Measurements from ENCODE around the gene TESPA1. TPM values are rescaled to one million over a fixed set of nuclear protein-coding genes. Genes with fewer than 3 reads are reported as not detected.

The TESPA1 gene
- total and polyA plus RNA-seq, 2 experiments from 2014 or later = 0.34 TPM; not detected in 1

DNA sequence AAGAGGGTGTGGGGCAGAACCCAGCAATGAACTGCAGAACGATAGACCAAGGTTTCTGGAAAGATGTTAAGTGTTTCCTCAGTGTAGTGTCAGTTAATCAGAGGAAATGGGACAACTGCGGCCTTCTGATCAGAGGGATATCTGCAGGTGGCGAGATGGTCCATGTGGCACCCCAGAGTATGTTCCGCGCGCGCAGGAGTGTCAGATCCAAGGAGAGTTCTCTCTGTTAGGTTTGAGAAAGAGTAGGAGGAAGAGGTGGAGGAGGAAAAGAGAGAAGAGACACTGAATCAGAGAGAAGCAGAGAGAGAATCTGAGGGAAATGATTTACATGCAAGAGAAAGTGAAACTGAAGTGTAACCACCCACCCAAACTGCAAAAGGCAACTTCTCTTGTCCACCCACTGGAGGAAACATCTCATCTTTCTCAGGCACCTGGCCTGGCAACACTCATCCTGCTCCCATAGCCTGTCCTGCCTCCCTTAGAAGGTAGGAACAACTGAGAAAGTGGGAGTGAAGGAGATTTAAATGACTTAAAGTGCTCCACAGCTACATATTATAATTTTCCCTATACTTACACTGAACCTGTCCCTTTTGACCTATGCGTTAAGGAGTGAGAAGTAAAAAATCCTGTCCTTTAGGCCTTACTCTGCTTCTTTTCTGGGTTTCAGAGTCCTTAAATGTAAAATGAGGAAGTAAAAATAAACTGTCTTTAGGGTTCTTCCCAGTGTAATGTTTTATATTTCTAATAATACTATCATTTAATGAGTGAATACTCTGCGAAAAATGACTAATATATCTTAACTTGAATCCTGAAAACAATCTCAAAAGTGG lies 6.8 kb upstream of the TESPA1 start:
- DNase-seq (ENCODE audit: low spot score) (no peak), ATAC-seq (no peak)
- no peaks in the 10 kb centered on the region for H3K79me2 ChIP-seq (replicated peaks; ENCODE audit: insufficient read depth)
- Mint-ChIP-seq H3K27ac (no peak overlapping the region), H3K9me3 (no peaks in the 10 kb centered on the region; the same call in 2 of the 3 replicates), H3K4me1 (peaks cover 4% of the 10 kb centered on the region), H3K36me3 (ENCODE audit: low read depth) (no peaks in the 10 kb centered on the region; the same call in 2 of the 3 replicates), H3K4me3 (no peak overlapping the region), H3K27me3 (ENCODE audit: insufficient read depth, low read depth, poor library complexity) (peaks cover 2% of the 10 kb centered on the region)
- H3K4me2 ChIP-seq = no peak overlapping the region
- H3K4me1 ChIP-seq (ENCODE audit: insufficient read depth) = no peaks in the 10 kb centered on the region
- H2AFZ ChIP-seq = no peak overlapping the region; the same call in 1 of the 2 replicates
- H3K36me3 ChIP-seq (ENCODE audit: insufficient read depth) = no peaks in the 10 kb centered on the region
- H3K9me2 ChIP-seq (ENCODE audit: insufficient read depth) = no peaks in the 10 kb centered on the region
- TF ChIP-seq, protein P1, sequence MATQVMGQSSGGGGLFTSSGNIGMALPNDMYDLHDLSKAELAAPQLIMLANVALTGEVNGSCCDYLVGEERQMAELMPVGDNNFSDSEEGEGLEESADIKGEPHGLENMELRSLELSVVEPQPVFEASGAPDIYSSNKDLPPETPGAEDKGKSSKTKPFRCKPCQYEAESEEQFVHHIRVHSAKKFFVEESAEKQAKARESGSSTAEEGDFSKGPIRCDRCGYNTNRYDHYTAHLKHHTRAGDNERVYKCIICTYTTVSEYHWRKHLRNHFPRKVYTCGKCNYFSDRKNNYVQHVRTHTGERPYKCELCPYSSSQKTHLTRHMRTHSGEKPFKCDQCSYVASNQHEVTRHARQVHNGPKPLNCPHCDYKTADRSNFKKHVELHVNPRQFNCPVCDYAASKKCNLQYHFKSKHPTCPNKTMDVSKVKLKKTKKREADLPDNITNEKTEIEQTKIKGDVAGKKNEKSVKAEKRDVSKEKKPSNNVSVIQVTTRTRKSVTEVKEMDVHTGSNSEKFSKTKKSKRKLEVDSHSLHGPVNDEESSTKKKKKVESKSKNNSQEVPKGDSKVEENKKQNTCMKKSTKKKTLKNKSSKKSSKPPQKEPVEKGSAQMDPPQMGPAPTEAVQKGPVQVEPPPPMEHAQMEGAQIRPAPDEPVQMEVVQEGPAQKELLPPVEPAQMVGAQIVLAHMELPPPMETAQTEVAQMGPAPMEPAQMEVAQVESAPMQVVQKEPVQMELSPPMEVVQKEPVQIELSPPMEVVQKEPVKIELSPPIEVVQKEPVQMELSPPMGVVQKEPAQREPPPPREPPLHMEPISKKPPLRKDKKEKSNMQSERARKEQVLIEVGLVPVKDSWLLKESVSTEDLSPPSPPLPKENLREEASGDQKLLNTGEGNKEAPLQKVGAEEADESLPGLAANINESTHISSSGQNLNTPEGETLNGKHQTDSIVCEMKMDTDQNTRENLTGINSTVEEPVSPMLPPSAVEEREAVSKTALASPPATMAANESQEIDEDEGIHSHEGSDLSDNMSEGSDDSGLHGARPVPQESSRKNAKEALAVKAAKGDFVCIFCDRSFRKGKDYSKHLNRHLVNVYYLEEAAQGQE (IDR thresholded peaks at IDR 0.05; ENCODE audit: unreplicated experiment) = no peak
- TF ChIP-seq, protein P2, sequence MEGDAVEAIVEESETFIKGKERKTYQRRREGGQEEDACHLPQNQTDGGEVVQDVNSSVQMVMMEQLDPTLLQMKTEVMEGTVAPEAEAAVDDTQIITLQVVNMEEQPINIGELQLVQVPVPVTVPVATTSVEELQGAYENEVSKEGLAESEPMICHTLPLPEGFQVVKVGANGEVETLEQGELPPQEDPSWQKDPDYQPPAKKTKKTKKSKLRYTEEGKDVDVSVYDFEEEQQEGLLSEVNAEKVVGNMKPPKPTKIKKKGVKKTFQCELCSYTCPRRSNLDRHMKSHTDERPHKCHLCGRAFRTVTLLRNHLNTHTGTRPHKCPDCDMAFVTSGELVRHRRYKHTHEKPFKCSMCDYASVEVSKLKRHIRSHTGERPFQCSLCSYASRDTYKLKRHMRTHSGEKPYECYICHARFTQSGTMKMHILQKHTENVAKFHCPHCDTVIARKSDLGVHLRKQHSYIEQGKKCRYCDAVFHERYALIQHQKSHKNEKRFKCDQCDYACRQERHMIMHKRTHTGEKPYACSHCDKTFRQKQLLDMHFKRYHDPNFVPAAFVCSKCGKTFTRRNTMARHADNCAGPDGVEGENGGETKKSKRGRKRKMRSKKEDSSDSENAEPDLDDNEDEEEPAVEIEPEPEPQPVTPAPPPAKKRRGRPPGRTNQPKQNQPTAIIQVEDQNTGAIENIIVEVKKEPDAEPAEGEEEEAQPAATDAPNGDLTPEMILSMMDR (conservative IDR thresholded peaks at IDR 0.05; ENCODE audit: low read depth in 2 of 2) = no peak
- no peaks in the 10 kb centered on the region for H4K20me1 ChIP-seq (replicated peaks; ENCODE audit: insufficient read depth)
- no peaks in the 10 kb centered on the region for H3K27me3 ChIP-seq (ENCODE audit: insufficient read depth)
- no peak overlapping the region for H3K4me3 ChIP-seq
- no peak overlapping the region for H3K27ac ChIP-seq (ENCODE audit: low read depth)
- H3F3A ChIP-seq (replicated peaks; ENCODE audit: low read depth) = no peaks in the 10 kb centered on the region

DNA sequence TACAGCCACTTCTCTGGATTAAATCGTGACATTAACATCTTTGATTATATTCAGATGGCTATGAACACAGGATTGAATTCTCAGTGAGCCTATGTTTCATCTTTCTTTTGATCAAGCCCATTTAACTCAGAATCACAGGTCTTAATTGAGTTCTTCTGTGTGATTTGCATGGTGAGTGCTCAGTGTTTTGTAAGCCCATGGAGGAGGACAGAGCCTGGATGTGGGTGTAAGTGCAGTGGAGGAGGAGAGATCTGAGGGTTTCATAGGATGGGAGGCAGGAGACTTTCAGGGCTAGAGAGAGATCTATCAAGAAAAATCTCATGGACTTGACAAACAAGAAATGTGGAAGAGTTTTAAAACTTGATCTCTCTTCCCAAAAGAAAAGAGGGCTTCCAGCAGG lies 5.3 kb upstream of the TESPA1 start:
- Histone ChIP-seq H3K79me2 (replicated peaks; ENCODE audit: insufficient read depth) (no peaks in the 10 kb centered on the region), H3K36me3 (ENCODE audit: insufficient read depth) (no peaks in the 10 kb centered on the region), H3K4me1 (ENCODE audit: insufficient read depth) (no peaks in the 10 kb centered on the region), H3K27ac (ENCODE audit: low read depth) (no peak overlapping the region), H3K27me3 (ENCODE audit: insufficient read depth) (no peaks in the 10 kb centered on the region), H3K4me3 (no peak overlapping the region), H3F3A (replicated peaks; ENCODE audit: low read depth) (no peaks in the 10 kb centered on the region), H4K20me1 (replicated peaks; ENCODE audit: insufficient read depth) (no peaks in the 10 kb centered on the region), H2AFZ (no peak overlapping the region), H3K4me2 (no peak overlapping the region), H3K9me2 (ENCODE audit: insufficient read depth) (no peaks in the 10 kb centered on the region)
- Mint-ChIP-seq H3K9me3 (no peaks in the 10 kb centered on the region), H3K36me3 (ENCODE audit: low read depth) (no peaks in the 10 kb centered on the region), H3K27ac (no peak overlapping the region), H3K4me3 (no peak overlapping the region), H3K27me3 (ENCODE audit: insufficient read depth, low read depth, poor library complexity) (peaks cover 2% of the 10 kb centered on the region), H3K4me1 (no peaks in the 10 kb centered on the region)
- DNase-seq (ENCODE audit: low spot score) = no peak
- ATAC-seq = no peak
- TF ChIP-seq EZH2phosphoT487 (IDR thresholded peaks at IDR 0.05; ENCODE audit: unreplicated experiment) (no peak), JUNB (IDR thresholded peaks at IDR 0.05; ENCODE audit: unreplicated experiment) (no peak), CREB1 (CRISPR knock-in tag; IDR thresholded peaks at IDR 0.05; ENCODE audit: low read depth) (no peak), ZNF331 (CRISPR knock-in tag; IDR thresholded peaks at IDR 0.05; ENCODE audit: low read depth) (no peak)

All from GM23338 (cell line).